ENCODE results near the gene RTKN2. TPM values are rescaled to one million over a fixed set of nuclear protein-coding genes. Genes with fewer than 3 reads are reported as not detected.

Gene RTKN2
- total RNA-seq, 1 donor from 2014 or later: under 0.01 TPM

DNA sequence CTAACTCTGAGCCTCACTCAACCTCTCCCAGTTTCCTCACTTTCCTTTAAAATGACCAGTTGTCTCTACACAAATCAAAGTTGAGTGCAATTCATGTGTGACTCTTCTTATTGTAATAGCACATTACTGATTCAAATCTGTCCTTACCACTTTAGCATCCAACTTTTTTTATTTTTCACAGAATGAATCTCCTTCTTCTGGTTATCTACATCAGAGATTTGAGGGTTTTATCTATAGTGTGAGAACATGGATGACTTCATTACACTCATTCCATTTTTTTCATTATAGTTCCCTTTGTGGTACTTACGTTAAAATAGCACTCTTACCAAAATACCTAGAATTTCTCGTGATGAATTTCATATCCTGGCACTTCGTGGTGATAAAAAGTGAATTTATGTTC is 43.3 kb downstream of the RTKN2 start:
- no peak for DNase-seq (ENCODE audit: low read depth in 2 of 2)

DNA sequence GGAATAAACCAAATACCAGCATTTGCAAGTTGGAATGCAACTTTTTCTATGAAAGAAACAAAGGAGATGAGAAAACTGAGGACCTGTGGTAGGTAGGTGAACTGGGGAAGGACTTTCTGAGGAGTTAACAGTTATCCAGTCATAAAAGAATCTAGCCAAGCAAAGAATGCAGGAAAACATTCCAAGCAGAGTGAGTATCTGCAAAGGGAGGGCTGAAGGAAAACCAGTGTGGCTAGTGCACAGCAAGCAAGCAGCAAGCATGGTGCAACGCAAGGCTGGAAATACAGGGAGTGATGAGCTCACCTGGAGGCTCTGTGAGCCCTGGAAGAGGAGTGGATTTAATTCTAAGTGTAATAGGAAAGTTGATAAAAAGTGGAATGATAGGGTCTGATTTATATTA is 44.0 kb downstream of the RTKN2 start:
- DNase-seq (ENCODE audit: low read depth in 2 of 2): no peak

DNA sequence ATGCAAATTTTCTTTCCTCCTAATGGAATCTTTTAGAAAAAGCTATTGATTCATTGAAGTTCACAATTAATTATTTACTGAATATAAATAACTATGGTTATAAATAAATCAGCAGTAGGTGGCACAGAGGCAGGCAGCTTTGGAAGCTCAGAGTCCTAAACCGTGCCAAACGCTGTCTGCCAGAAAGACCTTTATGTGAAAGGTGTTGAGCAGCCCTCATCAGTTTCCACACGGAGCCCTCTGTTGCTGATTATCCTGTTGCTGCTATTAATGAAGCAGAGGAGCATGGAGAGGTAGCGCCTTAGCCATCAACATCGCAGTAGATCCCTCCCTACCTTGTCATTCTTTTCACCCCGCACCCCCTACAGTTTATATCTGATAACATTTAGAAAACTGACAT is 51.0 kb downstream of the RTKN2 start:
- no peak for DNase-seq (ENCODE audit: low read depth in 2 of 2)

DNA sequence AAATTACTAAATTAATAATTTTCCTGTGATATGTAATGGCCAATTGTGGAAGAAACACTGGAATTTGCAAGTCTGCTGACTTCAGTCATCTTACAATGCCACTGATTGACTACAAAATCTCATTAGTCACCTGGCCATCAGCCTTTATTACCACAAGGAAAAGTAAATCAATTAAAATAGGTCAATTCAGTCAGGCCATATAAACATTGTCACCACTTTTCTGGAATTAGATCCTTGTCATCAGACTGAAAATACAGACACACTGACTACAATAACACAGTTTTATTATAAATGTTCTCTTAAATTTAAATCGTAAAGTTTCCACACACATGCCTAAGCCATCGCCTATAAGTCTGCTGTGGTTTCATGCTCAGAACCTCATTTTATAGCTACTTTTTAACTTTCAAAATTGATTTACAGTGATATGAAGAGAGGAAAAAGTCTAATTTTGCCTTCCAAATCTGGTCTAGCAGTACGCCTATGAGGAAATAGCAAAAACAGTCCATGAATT is 54.2 kb downstream of the RTKN2 start:
- DNase-seq (ENCODE audit: low read depth in 2 of 2): no peak

DNA sequence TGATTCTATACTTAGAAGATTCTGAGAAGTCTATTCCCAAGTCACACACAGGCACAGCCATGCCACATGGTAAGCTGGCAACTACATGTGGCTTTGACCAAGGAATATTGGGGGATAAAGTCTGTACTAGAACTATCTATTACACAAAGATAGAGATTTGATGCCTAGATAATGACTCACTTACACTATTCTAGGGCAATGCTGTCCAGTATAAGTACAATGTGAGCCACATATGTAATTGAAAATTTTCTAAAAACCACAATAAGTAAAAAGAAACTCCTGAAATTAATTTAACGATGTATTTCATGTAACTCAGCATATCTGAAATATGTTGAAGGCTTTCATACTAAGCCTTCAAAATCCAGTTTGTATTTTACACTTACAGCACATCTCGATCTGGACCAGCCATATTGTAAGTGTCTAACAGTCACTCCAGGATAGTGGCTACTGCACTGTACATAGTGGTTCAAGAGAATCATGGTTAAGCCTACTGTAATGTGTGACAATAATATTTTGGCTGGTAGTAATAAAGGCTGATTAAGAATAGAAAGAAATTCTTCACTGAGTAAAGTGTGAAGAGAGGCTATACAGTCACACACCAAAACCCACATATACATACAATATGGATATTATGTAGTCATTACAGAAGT is 62.8 kb downstream of the RTKN2 start:
- DNase-seq (ENCODE audit: low read depth in 2 of 2): no peak

DNA sequence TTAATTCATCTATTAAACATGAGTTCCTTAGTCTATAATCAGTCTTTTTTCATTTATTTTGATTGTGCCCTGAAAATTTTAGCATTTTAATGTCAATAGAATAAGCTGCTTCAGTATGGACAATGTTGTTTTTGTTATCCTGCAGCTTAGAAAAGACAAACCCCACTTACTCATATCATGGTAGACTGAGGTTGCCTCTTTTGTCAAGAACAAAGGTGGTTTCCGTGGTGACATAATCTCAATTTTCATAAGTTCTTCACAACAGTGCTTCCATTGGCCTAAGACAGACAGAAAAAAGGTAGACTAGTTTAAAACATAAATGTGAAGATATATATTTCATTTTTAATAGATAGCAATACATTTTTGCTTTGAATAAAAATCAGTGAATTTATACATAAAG is 69.1 kb downstream of the RTKN2 start:
- DNase-seq (ENCODE audit: low read depth in 2 of 2): no peak

DNA sequence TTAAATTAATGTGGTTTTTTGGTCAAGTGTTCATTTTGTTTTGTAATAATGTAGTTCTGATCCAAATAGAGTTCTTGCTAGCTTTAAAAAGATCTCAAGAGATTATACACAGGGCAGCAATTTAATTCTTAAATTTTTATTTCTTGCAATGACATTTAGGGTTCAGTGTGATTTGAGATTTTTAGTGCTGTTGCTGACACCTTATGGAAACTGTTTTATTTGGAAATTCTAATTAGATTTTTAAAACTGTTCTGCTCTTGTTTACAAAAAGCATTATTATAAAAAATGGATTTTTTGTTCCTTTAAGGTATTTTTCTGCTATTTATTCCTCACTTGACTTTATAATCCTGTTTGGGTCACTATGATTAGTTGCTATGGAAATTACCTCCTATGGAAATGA is 72.1 kb downstream of the RTKN2 start:
- no peak for DNase-seq (ENCODE audit: low read depth in 2 of 2)

DNA sequence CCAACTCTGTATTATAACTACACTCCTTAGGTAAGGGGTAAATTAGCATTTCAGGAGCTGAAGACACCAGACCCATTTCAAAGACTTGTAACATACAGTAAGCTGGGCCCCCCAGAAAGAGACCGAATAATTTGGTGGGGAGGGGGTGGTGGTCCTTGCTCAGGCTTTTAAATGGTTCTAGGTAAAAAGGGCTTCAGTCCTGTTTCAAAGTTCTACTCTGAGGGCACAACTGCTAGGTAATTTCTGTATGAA is 73.0 kb downstream of the RTKN2 start:
- DNase-seq (ENCODE audit: low read depth in 2 of 2): no peak

DNA sequence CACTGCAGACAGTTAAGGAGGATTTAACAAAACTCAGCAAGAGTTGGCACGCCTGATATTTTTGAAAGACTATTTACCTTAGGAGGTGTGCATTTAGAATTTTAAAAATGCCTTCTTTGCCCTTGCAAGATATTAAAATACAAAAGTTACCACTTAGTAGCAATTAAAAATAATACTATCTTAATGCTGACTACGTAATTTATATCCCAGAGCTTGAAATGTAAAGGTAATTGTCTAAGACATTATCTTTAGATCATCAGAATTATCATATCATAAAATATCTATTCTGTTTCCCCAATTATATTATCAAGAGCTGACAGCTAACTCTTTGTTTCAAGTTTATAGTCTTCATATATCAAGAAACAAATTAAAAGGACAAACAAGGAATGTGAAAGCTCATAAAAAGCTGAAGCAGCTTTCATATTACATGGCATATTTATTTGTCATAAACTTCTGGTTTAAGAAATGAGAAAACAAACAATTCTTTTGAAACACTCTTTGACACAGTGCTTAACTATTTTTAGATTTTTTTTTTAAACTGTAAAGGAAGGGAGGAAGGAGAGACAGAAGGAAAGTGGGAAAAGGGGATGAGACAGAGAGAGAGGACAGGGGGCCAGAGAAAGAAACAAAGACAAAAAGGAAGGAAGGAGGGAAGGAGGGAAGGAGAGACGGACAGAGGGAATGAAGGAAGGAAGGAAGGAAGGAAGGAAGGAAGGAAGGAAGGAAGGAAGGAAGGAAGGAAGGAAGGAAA is 73.5 kb downstream of the RTKN2 start:
- no peak for DNase-seq (ENCODE audit: low read depth in 2 of 2)

DNA sequence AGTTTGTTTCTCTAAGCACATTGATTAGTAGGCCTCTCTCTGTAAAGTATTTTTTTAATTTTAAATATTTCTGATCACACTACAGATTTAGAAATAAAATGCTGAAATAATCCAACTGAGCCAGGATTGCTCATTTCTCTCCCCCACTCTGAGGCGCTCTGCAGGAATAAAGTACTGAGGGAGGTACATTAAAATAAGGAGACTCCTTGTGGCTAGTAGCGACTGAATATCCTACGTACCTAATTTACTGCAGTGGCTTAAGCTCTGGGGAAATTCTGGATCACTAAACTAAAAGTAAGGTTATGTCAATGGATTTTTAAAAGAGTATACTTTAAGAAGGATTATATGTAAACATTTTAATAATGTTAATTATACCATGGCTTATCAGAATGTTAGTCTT is 75.2 kb downstream of the RTKN2 start:
- no peak for DNase-seq (ENCODE audit: low read depth in 2 of 2)

DNA sequence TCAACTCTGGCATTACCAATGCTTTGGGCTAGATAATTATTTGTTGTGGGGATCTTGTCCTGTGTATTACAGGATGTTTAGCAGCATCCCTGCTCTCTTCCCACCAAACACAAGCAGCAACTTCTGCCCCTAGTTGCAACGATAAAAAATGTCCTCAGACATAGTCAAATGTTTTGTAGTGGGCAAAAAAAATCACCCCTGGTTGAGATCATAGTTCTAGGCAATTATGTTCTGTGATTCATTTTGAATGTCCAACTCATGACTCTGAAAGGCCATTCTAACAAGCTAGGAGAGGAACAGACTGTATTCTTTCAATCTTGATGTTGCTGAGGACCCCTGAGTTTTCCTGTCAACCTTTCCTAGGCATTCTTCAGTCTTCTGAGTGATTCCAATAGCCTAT is 79.5 kb downstream of the RTKN2 start:
- no peak for DNase-seq (ENCODE audit: low read depth in 2 of 2)

DNA sequence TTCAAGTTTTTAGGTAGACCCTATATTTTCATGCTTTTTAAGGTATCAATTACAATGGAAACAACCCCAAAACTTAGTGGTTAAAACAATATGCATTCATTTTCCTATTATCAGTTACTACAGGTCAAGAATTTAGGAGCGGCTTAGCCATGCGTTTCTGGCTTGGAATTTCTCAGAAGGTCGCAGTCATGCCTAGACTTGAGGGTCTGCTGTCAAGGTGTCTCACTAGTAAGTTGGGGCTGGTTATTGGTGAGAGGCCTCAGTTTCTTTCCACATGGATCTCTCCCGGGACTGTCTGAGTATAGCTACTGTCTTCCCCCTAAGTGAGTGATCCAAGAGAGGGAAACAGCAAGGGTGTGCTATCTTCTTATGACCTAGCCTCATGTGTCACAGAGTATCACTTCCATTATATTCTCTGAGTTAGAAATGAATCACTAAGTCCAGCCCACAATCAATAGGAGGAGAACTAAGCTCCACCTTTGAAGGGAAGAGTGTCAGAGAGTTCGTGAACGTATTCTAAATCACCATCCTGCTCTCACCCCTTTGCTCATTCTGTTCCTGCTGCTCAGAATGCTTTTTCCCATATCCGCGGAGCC is 80.5 kb downstream of the RTKN2 start:
- DNase-seq (ENCODE audit: low read depth in 2 of 2): no peak

DNA sequence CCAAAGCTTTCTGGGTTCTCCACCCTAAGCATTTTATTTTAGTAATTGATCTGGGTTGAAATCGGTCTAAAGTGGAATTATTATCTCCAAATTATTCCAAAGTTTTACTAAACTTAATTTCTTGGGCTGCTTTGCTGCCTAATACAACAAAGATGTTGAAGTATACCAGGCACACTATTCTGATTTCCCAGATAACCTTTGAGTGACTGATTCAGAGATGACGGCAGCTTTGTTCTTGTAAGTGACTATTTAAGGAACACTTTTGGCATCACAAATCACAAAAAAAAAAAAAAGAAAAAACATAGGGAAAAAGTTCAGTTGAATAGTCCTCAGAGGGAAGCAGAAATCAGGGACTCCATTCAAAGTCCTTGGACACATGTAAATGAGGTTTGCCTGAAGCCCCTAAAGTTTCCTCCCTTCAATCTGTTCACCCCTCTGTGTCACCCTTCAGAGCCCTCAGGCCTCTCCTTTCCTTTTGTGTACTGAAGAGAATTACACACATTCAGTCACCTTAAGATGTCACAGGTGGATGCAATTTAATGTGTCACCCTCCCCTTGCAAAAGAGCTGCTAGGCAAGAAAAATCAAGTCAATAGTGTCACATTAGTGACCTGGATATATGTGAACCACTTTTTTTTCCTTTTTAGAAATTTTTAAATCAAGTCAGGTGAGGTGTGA is 81.5 kb downstream of the RTKN2 start:
- no peak for DNase-seq (ENCODE audit: low read depth in 2 of 2)

DNA sequence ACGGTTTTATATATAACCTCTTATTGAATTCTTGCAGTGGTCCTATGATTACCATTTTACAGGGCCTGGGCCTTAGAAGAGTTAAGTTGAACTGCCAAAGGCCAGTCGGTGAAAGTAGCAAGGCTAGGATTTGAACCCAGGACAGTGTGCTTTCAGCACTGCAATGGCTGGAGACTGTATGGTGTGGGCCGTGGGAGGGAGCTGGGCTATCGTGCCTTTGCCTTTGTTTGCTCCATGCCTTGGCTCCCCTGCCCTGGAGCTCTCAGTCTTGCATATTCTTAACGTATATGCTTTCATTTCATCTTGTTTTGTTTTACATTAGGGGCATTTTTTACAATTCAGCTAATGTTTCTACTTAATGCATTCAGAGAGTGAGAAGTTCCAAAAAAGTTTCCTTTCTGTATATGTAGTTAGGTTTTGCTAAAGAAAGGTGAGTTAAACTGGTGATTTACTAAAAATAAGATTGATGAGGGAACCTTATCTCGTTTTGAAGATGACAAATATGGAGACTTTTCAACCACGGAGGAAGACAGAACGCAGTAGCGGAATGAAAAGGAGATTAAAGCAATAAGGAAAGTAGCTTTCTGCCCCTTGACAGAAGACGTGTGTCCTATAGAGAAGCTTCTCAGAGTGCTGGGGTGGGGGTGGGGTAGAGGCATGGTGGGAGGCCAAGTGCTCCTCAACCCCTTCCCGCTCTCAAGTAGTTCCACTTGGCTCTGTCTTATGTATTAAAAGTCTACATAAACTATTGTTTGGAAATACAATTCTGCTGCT is 82.5 kb downstream of the RTKN2 start:
- no peak for DNase-seq (ENCODE audit: low read depth in 2 of 2)

DNA sequence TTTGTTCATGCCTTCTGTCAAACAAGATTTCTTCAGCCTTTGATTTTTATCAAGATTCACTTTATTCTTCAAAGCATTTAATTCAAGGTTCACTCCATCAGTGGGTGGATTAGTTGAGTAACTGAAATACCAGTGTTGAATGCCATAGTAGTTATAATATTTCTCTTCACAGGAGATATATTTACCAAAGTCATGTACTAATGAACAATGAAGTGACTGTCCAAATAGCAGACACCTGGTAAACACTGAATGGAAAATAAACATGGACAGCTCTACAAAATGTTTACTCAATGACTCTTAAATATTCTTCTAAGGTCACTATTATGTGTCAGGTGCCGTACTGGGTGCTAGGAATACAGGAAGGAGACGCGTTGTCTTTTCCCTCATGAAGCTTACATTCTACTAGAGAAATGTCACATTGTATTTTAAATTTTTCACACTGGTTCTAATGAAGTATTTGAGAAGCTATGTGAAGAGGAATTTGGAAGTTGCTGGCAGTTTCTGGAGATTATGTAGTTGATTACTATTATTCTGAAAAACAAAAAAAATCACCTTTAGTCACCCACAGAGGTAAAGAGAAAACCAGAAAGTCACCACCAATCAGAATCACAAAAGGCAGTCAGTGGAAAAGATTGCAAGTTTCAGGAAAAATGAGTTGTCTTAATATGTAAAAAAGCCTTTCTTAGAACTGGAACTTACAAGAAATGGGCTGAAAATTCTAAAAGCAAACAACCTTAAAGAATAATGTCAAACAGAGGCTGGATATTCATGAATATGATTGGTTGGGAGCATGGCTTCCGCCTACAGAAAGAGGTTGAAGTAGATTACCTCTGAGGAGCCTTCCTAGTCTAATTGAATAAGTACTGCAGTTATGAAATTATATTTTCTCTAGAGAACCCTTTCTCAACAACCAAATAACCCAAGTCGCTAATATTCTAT is 84.5 kb downstream of the RTKN2 start:
- no peak for DNase-seq (ENCODE audit: low read depth in 2 of 2)

DNA sequence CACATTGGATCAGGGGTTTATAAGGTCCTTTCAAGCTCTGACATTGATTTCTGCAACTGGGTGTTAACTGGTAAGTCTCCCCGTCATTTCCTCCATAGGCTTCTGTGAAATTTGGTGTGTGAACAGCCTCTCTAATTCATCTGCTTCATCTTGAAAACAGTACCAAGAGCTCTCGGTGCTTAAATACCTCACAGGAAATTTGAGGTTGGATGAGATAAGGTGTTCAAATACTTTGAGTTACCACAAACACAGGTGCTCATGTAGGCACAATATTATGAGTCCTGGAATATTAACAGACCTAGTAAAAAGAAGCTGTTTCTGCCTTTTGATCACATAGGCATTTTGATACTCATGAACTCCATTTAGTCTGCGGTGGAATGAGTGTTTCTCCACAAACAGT is 85.2 kb downstream of the RTKN2 start:
- DNase-seq (ENCODE audit: low read depth in 2 of 2): no peak

DNA sequence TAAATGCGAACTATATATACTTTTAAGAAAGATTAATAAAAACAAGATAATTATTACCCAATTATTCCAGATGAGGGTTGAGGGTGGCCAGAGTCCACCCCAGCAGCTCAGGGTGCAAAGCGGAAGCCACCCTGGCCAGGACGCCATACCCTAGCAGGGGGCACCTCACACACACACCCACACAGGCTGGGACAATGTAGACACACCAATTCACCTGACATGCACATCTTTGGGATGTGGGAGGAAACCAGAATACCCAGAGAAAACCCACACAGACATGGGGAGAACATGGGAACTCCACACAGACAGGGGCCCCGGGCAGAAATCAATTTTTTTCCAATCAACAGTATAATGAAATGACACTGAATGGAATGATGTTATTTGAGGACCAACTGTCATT is 86.0 kb downstream of the RTKN2 start:
- no peak for DNase-seq (ENCODE audit: low read depth in 2 of 2)

DNA sequence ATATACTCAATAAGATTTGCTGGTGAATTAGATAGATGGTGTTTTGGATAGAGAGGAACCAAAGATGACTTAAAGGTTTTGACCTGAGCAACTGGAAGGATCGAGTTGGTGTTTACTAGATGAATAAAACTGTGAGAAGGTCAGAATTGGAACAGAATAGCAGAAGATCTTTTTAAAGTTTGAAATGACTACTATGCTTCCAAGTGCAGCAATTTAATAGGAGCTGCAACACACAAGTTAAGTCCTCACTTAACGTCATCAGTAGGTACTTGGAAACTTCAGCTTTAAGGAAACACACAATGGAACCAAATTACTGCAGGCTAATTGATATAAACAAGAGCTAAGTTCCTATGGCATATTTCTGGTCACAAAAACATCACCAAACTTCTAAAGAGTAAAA is 86.5 kb downstream of the RTKN2 start:
- DNase-seq (ENCODE audit: low read depth in 2 of 2): no peak

DNA sequence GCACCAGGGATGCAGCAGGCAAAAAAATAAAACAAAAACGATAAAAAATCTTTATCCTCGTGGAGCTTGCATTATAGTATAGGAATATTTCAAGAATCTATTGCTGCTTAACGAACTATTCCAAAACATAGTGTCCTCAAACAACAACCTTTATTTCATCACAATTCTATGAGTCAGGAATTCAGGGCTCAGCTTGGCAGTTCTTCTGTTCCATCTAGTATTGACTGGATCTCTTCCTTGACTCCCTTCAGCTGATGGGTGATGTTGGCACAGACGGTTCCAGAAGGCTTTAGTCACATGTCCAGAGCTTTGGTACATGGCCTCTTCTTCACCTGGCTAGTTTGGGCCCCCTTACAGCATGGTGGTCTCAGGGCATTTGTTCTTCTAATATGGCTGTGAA is 88.0 kb downstream of the RTKN2 start:
- DNase-seq (ENCODE audit: low read depth in 2 of 2): no peak

DNA sequence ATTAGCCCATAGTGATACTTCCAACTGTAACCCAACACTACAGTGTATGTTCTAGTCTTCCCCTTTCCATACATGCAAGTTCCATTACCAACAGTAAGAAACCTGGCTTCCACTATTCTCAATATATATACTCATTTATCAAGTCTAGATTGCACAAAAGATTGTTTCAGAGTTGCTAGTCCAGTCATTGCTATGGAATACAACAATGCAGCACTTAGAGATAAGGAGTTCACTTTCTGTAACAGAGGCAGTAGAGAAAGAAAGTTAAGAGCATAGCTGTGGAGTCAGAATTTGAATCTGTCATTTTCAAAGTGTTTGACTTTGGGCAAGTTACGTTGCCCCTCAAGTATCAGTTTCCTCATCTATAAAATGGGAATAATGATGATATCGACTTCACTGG is 90.1 kb downstream of the RTKN2 start:
- no peak for DNase-seq (ENCODE audit: low read depth in 2 of 2)

DNA sequence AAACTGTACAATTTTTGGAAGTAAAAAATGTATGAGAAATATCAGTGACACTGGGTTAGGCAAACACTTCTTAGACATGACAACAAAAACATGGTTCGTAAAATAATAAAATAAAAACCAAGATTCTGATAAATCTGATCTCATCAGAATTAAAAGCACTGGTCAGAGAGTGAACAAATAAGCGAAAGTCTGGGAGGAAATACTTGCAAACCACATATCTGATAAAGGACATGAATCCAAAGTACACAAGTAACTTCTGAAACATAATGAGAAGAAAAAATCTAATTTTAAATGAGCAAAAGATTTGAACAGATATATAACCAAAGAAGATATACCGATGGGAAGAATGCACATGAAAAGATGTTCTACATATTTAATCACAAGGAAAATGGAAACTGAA is 91.5 kb downstream of the RTKN2 start:
- DNase-seq (ENCODE audit: low read depth in 2 of 2): no peak

All from dermis microvascular lymphatic vessel endothelial cell (primary cell).